GM23338 (cell line): ENCODE measurements around the gene MYH4. TPM values are rescaled to one million over a fixed set of nuclear protein-coding genes. Genes with fewer than 3 reads are reported as not detected.

Source experiments
- ATAC-seq: fragments of 200-7000 bp; cut with Tn5 transposase; 3 replicates; pipeline ENCODE4 v1.9.1; 2020
- DNase-seq: peaks from one replicate; pipeline ENCODE4 v3.0.0-alpha.2; 2015; ENCODE audit warnings: low spot score
- H2AFZ ChIP-seq: fragments of 200-600 bp; sonication (generic); 2 replicates; pipeline ENCODE4 v1.8.0; 2016; ENCODE audit warnings: antibody characterized with exemption, mild to moderate bottlenecking, moderate library complexity
- H3F3A ChIP-seq: fragments of 200-600 bp; sonication (generic); replicated peaks from 2 replicates; pipeline ENCODE4 v1.8.0; 2017; ENCODE audit warnings: antibody characterized with exemption, mixed run types, low read depth
- H3K27ac ChIP-seq: fragments of 200-600 bp; sonication (generic); 2 replicates; pipeline ENCODE4 v1.6.1; 2016; ENCODE audit warnings: low read depth
- H3K27me3 ChIP-seq: fragments of 200-600 bp; sonication (generic); 2 replicates; pipeline ENCODE4 v1.8.0; 2016; ENCODE audit warnings: mild to moderate bottlenecking, mixed run types, moderate library complexity; ENCODE audit not compliant: insufficient read depth
- H3K36me3 ChIP-seq: fragments of 200-600 bp; sonication (generic); 2 replicates; pipeline ENCODE4 v1.8.0; 2016; ENCODE audit warnings: mild to moderate bottlenecking; ENCODE audit not compliant: insufficient read depth
- H3K4me1 ChIP-seq: fragments of 200-600 bp; sonication (generic); 2 replicates; pipeline ENCODE4 v1.8.0; 2016; ENCODE audit warnings: mild to moderate bottlenecking, moderate library complexity; ENCODE audit not compliant: insufficient read depth
- H3K4me2 ChIP-seq: fragments of 200-600 bp; sonication (generic); 2 replicates; pipeline ENCODE4 v1.7.1; 2017; ENCODE audit warnings: mixed run types
- H3K4me3 ChIP-seq: fragments of 200-600 bp; sonication (generic); 2 replicates; pipeline ENCODE4 v1.6.1; 2016; ENCODE audit warnings: mixed run types
- H3K79me2 ChIP-seq: fragments of 200-600 bp; sonication (generic); replicated peaks from 2 replicates; pipeline ENCODE4 v1.8.0; 2017; ENCODE audit warnings: mild to moderate bottlenecking; ENCODE audit not compliant: insufficient read depth
- H3K9me2 ChIP-seq: fragments of 200-600 bp; sonication (generic); 2 replicates; pipeline ENCODE4 v1.8.0; 2017; ENCODE audit not compliant: insufficient read depth
- H4K20me1 ChIP-seq: fragments of 200-600 bp; sonication (generic); replicated peaks from 2 replicates; pipeline ENCODE4 v1.8.0; 2017; ENCODE audit warnings: mild to moderate bottlenecking; ENCODE audit not compliant: insufficient read depth
- H3K27ac Mint-ChIP-seq: 2 replicates; pipeline ENCODE4 v1.8.0; 2020; ENCODE audit warnings: inconsistent platforms, mild to moderate bottlenecking, moderate library complexity, mixed read lengths
- H3K27me3 Mint-ChIP-seq: 3 replicates; pipeline ENCODE4 v1.8.0; 2022; ENCODE audit warnings: low read depth, mild to moderate bottlenecking, moderate library complexity, mixed read lengths, inconsistent platforms; ENCODE audit not compliant: insufficient read depth, poor library complexity
- H3K36me3 Mint-ChIP-seq: 3 replicates; pipeline ENCODE4 v1.8.0; 2021; ENCODE audit warnings: low read depth, mild to moderate bottlenecking, inconsistent platforms, moderate library complexity, mixed read lengths
- H3K4me1 Mint-ChIP-seq: 3 replicates; pipeline ENCODE4 v1.8.0; 2020; ENCODE audit warnings: mild to moderate bottlenecking, inconsistent platforms, mixed read lengths
- H3K4me3 Mint-ChIP-seq: 3 replicates; pipeline ENCODE4 v1.8.0; 2021; ENCODE audit warnings: moderate library complexity, mild to moderate bottlenecking, inconsistent platforms, mixed read lengths
- H3K9me3 Mint-ChIP-seq: 3 replicates; pipeline ENCODE4 v1.8.0; 2020; ENCODE audit warnings: moderate library complexity, mild to moderate bottlenecking, inconsistent platforms, mixed read lengths
- EZH2 ChIP-seq: fragments of 200-600 bp; sonication (generic); IDR thresholded peaks from one replicate; pipeline ENCODE4 v1.8.0; 2017; ENCODE audit warnings: antibody characterized with exemption, mild to moderate bottlenecking, low read depth; ENCODE audit not compliant: unreplicated experiment
- EZH2phosphoT487 ChIP-seq: fragments of 200-600 bp; sonication (generic); IDR thresholded peaks from one replicate; pipeline ENCODE4 v1.8.1; 2018; ENCODE audit warnings: antibody characterized with exemption; ENCODE audit not compliant: unreplicated experiment
- JUNB ChIP-seq: IDR thresholded peaks from one replicate; pipeline ENCODE4 v1.6.1; 2016; ENCODE audit warnings: antibody characterized with exemption; ENCODE audit not compliant: unreplicated experiment
- POLR2AphosphoS5 ChIP-seq: IDR thresholded peaks from 2 replicates; pipeline ENCODE4 v1.6.1; 2016; ENCODE audit warnings: antibody characterized with exemption, low read depth
- STAT1 ChIP-seq: IDR thresholded peaks from one replicate; pipeline ENCODE4 v1.6.1; 2016; ENCODE audit warnings: antibody characterized with exemption; ENCODE audit not compliant: unreplicated experiment
- ZNF331 ChIP-seq: fragments of 250-450 bp; sonication (Bioruptor Pico); IDR thresholded peaks from 2 replicates; pipeline ENCODE4 v1.5.0; 2020; ENCODE audit warnings: low read depth, mild to moderate bottlenecking, moderate library complexity
- ZNF462 ChIP-seq: fragments of 250-450 bp; sonication (Bioruptor Pico); IDR thresholded peaks from 2 replicates; pipeline ENCODE4 v1.5.0; 2020; ENCODE audit warnings: mild to moderate bottlenecking, moderate library complexity
- polyA plus RNA-seq: library from polyadenylated mRNA; unstranded; fragments of >200 nt; fragmentation: Nextera tagmentation; extraction: Ambion mirVana; gene quantifications from 2 replicates; pipeline ENCODE4 v1.2.1, GENCODE V29; 2016
- total RNA-seq: library from RNA; depleted of rRNA; stranded (reverse); fragments of >200 nt; shearing (Covaris generic); gene quantifications from 2 replicates; pipeline ENCODE4 v1.2.3, GENCODE V29; 2014
- TF ChIP-seq, protein P1 (sequence below), 2 experiments: fragments of 200-600 bp in 1 of 2; sonication (generic) in 1 of 2; conservative IDR thresholded peaks; 2 replicates each; pipeline versions ENCODE4 v1.5.1 to v1.6.1; 2016 to 2017; ENCODE audit warnings: antibody characterized with exemption in 2 of 2, low read depth in 2 of 2, mild to moderate bottlenecking in 2 of 2, moderate library complexity in 1 of 2
- TF ChIP-seq, protein P2 (sequence below): IDR thresholded peaks from one replicate; pipeline ENCODE4 v1.6.1; 2018; ENCODE audit warnings: antibody characterized with exemption; ENCODE audit not compliant: unreplicated experiment

The MYH4 gene
- total and polyA plus RNA-seq, 2 experiments from 2014 or later, result not detected

DNA sequence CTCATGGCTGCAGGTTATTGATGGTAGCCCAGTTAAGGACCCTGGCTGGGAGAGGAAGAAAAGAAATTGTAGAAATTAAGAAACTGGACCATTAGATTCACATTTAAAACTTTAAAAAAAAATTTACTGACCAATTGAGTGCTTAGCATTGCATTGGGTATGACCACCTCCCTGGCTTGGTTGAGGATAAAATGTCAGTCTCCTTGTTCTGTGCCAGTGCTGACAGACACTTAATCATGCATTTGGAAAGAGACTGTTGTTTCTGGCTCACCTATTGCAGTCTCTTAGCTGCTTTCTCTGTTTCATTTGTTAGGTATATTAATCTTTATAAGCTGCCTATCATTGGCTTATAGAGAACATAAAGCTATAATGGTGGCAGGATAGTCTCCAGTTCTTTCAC lies 47.3 kb upstream of the MYH4 start:
- Histone ChIP-seq H3K79me2 (no peaks in the 10 kb centered on the region), H3K36me3 (peaks cover 7% of the 10 kb centered on the region), H2AFZ (0 out of 2 replicates have a peak overlapping the region, but pooled peaks have one; percentile 25), H3F3A (no peaks in the 10 kb centered on the region), H3K27ac (no peak overlapping the region), H3K27me3 (no peaks in the 10 kb centered on the region), H4K20me1 (no peaks in the 10 kb centered on the region), H3K4me1 (peaks cover 4% of the 10 kb centered on the region; the same call in 1 of the 2 replicates), H3K9me2 (no peaks in the 10 kb centered on the region), H3K4me3 (no peak overlapping the region), H3K4me2 (no peak overlapping the region)
- H3K36me3 Mint-ChIP-seq, result no peaks in the 10 kb centered on the region
- H3K4me3 Mint-ChIP-seq, result no peak overlapping the region
- DNase-seq (no peak), ATAC-seq (no peak)
- H3K27ac Mint-ChIP-seq, result no peak overlapping the region
- H3K27me3 Mint-ChIP-seq, result no peaks in the 10 kb centered on the region
- peaks cover 5% of the 10 kb centered on the region; the same call in 2 of the 3 replicates for H3K4me1 Mint-ChIP-seq
- no peaks in the 10 kb centered on the region for H3K9me3 Mint-ChIP-seq
- no peak for TF ChIP-seq POLR2AphosphoS5
- TF ChIP-seq, protein P1, sequence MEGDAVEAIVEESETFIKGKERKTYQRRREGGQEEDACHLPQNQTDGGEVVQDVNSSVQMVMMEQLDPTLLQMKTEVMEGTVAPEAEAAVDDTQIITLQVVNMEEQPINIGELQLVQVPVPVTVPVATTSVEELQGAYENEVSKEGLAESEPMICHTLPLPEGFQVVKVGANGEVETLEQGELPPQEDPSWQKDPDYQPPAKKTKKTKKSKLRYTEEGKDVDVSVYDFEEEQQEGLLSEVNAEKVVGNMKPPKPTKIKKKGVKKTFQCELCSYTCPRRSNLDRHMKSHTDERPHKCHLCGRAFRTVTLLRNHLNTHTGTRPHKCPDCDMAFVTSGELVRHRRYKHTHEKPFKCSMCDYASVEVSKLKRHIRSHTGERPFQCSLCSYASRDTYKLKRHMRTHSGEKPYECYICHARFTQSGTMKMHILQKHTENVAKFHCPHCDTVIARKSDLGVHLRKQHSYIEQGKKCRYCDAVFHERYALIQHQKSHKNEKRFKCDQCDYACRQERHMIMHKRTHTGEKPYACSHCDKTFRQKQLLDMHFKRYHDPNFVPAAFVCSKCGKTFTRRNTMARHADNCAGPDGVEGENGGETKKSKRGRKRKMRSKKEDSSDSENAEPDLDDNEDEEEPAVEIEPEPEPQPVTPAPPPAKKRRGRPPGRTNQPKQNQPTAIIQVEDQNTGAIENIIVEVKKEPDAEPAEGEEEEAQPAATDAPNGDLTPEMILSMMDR (conservative IDR thresholded peaks at IDR 0.05; ENCODE audit: low read depth in 2 of 2), result no peak
- TF ChIP-seq, protein P2, sequence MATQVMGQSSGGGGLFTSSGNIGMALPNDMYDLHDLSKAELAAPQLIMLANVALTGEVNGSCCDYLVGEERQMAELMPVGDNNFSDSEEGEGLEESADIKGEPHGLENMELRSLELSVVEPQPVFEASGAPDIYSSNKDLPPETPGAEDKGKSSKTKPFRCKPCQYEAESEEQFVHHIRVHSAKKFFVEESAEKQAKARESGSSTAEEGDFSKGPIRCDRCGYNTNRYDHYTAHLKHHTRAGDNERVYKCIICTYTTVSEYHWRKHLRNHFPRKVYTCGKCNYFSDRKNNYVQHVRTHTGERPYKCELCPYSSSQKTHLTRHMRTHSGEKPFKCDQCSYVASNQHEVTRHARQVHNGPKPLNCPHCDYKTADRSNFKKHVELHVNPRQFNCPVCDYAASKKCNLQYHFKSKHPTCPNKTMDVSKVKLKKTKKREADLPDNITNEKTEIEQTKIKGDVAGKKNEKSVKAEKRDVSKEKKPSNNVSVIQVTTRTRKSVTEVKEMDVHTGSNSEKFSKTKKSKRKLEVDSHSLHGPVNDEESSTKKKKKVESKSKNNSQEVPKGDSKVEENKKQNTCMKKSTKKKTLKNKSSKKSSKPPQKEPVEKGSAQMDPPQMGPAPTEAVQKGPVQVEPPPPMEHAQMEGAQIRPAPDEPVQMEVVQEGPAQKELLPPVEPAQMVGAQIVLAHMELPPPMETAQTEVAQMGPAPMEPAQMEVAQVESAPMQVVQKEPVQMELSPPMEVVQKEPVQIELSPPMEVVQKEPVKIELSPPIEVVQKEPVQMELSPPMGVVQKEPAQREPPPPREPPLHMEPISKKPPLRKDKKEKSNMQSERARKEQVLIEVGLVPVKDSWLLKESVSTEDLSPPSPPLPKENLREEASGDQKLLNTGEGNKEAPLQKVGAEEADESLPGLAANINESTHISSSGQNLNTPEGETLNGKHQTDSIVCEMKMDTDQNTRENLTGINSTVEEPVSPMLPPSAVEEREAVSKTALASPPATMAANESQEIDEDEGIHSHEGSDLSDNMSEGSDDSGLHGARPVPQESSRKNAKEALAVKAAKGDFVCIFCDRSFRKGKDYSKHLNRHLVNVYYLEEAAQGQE, result no peak

DNA sequence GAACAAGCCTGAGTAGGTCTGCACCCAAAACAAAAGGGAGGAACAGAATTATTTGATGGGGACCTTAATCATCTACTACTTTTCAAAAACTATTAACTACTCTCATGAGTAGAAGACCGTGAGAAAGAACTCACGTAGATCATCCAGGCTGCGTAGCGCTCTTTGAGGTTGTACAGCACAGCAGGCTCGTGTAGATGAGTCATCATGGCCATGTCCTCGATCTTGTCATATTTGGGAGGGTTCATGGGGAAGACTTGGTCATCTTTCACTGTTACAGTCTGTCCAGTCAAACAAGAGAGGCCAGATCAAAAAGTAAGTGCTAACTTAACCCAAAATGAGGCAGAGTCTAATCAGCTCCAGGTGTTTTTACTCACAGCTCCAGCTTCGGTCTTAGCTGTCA lies 46.7 kb upstream of the MYH4 start:
- H3K27me3 ChIP-seq, result no peaks in the 10 kb centered on the region
- no peak overlapping the region for H3K4me3 ChIP-seq
- H2AFZ ChIP-seq, result peak overlapping the region; percentile 25; the same call in 1 of the 2 replicates
- DNase-seq, result no peak
- peaks cover 4% of the 10 kb centered on the region; the same call in 1 of the 2 replicates for H3K4me1 ChIP-seq
- H3F3A ChIP-seq, result no peaks in the 10 kb centered on the region
- no peaks in the 10 kb centered on the region for H3K36me3 Mint-ChIP-seq
- H3K4me3 Mint-ChIP-seq, result no peak overlapping the region
- peaks cover 5% of the 10 kb centered on the region; the same call in 2 of the 3 replicates for H3K4me1 Mint-ChIP-seq
- H3K79me2 ChIP-seq, result no peaks in the 10 kb centered on the region
- no peak overlapping the region for H3K27ac Mint-ChIP-seq
- no peak overlapping the region for H3K27ac ChIP-seq
- peaks cover 1% of the 10 kb centered on the region for H3K36me3 ChIP-seq
- ATAC-seq, result no peak
- no peaks in the 10 kb centered on the region for H3K9me3 Mint-ChIP-seq
- H3K4me2 ChIP-seq, result no peak overlapping the region
- H4K20me1 ChIP-seq, result no peaks in the 10 kb centered on the region
- H3K9me2 ChIP-seq, result no peaks in the 10 kb centered on the region
- no peaks in the 10 kb centered on the region for H3K27me3 Mint-ChIP-seq
- TF ChIP-seq STAT1 (no peak), ZNF331 (CRISPR knock-in tag) (no peak), ZNF462 (CRISPR knock-in tag) (no peak), JUNB (no peak), EZH2 (no peak), EZH2phosphoT487 (no peak)
